Fibroblast of the aortic adventitia (primary cell): Measurements from ENCODE around the gene GALNT2. TPM values are rescaled to one million over a fixed set of nuclear protein-coding genes. Genes with fewer than 3 reads are reported as not detected.

Experiments
- DNase-seq: peaks from one replicate; pipeline ENCODE4 v3.0.0-alpha.2; 2010; ENCODE audit warnings: low read depth
- H3K4me3 ChIP-seq: 2 replicates; pipeline ENCODE4 v1.5.1; 2011; ENCODE audit warnings: low read depth, mild to moderate bottlenecking, control low read depth, low read length, moderate library complexity
- total RNA-seq: library from RNA; depleted of rRNA; stranded (reverse); fragments of >200 nt; gene quantifications from 2 replicates; pipeline ENCODE4 v1.2.3, GENCODE V29; 2012; ENCODE audit warnings: low replicate concordance
- TF ChIP-seq, protein P1 (sequence below): IDR thresholded peaks from 2 replicates; pipeline ENCODE4 v1.5.1; 2011; ENCODE audit warnings: mild to moderate bottlenecking, low read length, control low read depth, inconsistent platforms; ENCODE audit not compliant: insufficient read depth

Gene GALNT2
- total RNA-seq, 1 donor, result 68.1 TPM

DNA sequence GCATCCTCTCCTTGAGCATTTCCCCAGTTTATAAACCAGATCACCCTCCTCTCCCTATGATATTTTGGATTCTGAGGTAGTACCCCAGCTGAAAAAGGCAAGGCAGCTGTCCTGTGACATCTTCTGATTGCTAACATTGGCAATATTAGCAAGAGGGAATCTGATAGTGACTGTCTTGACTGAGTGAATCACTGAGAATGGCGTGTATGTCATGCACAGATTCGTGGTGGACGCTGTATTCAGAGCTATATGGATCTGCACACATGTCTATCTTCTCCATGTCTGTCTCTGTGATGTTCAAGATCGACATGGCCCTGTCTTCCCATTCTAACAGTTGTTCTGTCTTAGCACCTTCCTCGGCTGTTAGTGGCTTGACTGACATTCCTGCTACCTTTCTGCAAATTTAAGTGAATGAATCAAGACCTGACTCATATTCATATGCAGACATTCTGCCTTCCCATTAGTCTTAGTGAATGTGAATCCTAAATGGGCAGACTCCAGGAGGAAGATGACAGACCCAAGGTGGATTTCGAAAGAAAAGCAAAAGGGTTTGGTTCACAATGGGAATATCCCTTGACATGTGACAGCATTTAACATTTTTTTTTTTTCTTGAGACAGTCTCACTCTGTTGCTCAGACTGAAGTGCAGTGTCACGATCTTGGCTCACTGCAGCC, 261.4 kb downstream of the GALNT2 start:
- TF ChIP-seq, protein P1, sequence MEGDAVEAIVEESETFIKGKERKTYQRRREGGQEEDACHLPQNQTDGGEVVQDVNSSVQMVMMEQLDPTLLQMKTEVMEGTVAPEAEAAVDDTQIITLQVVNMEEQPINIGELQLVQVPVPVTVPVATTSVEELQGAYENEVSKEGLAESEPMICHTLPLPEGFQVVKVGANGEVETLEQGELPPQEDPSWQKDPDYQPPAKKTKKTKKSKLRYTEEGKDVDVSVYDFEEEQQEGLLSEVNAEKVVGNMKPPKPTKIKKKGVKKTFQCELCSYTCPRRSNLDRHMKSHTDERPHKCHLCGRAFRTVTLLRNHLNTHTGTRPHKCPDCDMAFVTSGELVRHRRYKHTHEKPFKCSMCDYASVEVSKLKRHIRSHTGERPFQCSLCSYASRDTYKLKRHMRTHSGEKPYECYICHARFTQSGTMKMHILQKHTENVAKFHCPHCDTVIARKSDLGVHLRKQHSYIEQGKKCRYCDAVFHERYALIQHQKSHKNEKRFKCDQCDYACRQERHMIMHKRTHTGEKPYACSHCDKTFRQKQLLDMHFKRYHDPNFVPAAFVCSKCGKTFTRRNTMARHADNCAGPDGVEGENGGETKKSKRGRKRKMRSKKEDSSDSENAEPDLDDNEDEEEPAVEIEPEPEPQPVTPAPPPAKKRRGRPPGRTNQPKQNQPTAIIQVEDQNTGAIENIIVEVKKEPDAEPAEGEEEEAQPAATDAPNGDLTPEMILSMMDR, result no peak
- DNase-seq, result no peak
- no peak overlapping the region for H3K4me3 ChIP-seq

DNA sequence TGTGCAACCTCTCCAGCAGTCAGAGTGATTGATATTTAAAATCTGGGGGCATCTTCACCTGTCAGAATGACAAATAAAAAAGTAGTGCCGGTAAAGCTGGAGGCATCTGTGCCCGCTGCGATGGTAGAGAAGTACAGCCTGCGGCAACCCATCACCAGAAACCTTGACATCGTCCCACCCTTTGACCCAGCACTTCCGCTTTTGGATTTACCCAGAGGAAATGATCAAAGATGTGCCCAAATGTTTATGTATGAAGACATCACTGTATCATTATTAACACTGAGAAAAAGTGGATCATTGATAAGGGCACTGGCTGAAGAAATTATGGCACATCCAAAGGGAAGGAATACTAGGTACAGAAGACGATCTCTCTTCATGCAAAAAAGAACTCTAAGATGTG, 263.1 kb downstream of the GALNT2 start:
- H3K4me3 ChIP-seq, result no peak overlapping the region

More for the DNA sequence above, 263.1 kb downstream of the GALNT2 start:
- no peak for DNase-seq
- TF ChIP-seq, protein P1, result no peak
